ENCODE measurements around the gene COL12A1. TPM values are rescaled to one million over a fixed set of nuclear protein-coding genes. Genes with fewer than 3 reads are reported as not detected.

Gene COL12A1
- total RNA-seq, 1 donor from 2014 or later, result 11.3 TPM

DNA sequence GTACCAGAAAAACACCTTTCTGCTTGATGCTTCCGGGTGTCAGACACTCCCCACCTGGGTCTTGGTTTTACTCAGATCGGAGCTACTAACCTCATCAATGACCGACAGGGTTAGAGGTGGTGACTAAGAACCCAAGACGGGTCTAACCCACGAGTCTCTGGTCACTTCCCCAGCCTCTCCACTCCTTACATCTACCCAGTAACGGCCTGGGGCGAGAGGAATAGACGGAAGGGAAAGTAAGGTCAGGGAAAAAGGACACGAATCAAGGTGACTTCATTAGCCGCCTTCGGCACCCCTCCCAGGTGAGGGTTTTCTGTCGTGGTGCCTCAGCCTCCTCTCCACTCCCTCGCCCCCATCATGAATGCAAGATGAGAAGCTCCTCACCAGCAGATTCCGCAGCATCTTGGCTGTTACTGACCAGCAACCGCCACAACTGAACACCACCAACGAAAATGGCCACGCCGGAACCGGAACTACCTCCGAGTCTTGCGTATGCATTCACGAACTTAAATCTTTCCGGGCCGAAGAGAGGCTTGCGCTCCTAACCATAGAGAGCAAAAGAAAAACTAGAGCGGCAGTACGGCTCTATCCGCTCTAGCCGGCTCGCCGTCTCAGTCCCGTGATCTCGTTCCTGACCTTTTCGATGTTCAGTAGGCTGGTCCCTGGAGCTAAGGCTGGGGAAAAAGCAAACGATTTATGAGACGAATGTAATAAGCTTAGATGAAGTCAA, 37.6 kb upstream of the COL12A1 start, which contains the start of gene COX7A2:
Gene COX7A2 (minus strand): TSS at position 469 of the 730 bp plus-strand sequence. CDS start 67 bp downstream, at position 402.
- DNase-seq (ENCODE audit: low read depth) (peak; percentile 95), FAIRE-seq (peak; percentile 99)
- TF ChIP-seq, protein P1, sequence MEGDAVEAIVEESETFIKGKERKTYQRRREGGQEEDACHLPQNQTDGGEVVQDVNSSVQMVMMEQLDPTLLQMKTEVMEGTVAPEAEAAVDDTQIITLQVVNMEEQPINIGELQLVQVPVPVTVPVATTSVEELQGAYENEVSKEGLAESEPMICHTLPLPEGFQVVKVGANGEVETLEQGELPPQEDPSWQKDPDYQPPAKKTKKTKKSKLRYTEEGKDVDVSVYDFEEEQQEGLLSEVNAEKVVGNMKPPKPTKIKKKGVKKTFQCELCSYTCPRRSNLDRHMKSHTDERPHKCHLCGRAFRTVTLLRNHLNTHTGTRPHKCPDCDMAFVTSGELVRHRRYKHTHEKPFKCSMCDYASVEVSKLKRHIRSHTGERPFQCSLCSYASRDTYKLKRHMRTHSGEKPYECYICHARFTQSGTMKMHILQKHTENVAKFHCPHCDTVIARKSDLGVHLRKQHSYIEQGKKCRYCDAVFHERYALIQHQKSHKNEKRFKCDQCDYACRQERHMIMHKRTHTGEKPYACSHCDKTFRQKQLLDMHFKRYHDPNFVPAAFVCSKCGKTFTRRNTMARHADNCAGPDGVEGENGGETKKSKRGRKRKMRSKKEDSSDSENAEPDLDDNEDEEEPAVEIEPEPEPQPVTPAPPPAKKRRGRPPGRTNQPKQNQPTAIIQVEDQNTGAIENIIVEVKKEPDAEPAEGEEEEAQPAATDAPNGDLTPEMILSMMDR (IDR thresholded peaks at IDR 0.05; ENCODE audit: insufficient read depth, low read length, severe bottlenecking), result no peak
- Histone ChIP-seq H3K4me3 (ENCODE audit: low read depth, low read length) (peak within 1 kb of the TSS; percentile 56), H3K36me3 (ENCODE audit: control insufficient read depth, insufficient read depth, low read length) (peaks cover 7% of the 10 kb centered on the region), H3K27me3 (ENCODE audit: control insufficient read depth, insufficient read depth, low read length) (no peaks in the 10 kb centered on the region)

- DNase-seq (ENCODE audit: low read depth), result no peak
- no peaks in the 10 kb centered on the region for H3K27me3 ChIP-seq (ENCODE audit: control insufficient read depth, insufficient read depth, low read length)
- TF ChIP-seq, protein P1 (IDR thresholded peaks at IDR 0.05; ENCODE audit: insufficient read depth, low read length, severe bottlenecking), result no peak
- no peak overlapping the region for H3K4me3 ChIP-seq (ENCODE audit: low read depth, low read length)
- FAIRE-seq, result no peak
- H3K36me3 ChIP-seq (ENCODE audit: control insufficient read depth, insufficient read depth, low read length), result peaks cover 10% of the 10 kb centered on the region
Observed at GRCh38 chr6:75236630-75237029, 30.8 kb upstream of the COL12A1 start.

- no peak for DNase-seq (ENCODE audit: low read depth)
- Histone ChIP-seq H3K4me3 (ENCODE audit: low read depth, low read length) (no peak overlapping the region), H3K36me3 (ENCODE audit: control insufficient read depth, insufficient read depth, low read length) (peaks cover 8% of the 10 kb centered on the region), H3K27me3 (ENCODE audit: control insufficient read depth, insufficient read depth, low read length) (no peaks in the 10 kb centered on the region)
- FAIRE-seq, result no peak
- TF ChIP-seq, protein P1 (IDR thresholded peaks at IDR 0.05; ENCODE audit: insufficient read depth, low read length, severe bottlenecking), result no peak
Observed at GRCh38 chr6:75235271-75235670, 29.4 kb upstream of the COL12A1 start.

- no peaks in the 10 kb centered on the region for H3K27me3 ChIP-seq (ENCODE audit: control insufficient read depth, insufficient read depth, low read length)
- no peak overlapping the region for H3K4me3 ChIP-seq (ENCODE audit: low read depth, low read length)
- TF ChIP-seq, protein P1 (IDR thresholded peaks at IDR 0.05; ENCODE audit: insufficient read depth, low read length, severe bottlenecking), result no peak
- FAIRE-seq (peak; percentile 28), DNase-seq (ENCODE audit: low read depth) (no peak)
- peaks cover 6% of the 10 kb centered on the region for H3K36me3 ChIP-seq (ENCODE audit: control insufficient read depth, insufficient read depth, low read length)
Observed at GRCh38 chr6:75234126-75234865, 28.4 kb upstream of the COL12A1 start.

GRCh38 chr6:75233092-75233615, 27.3 kb upstream of the COL12A1 start:
- Histone ChIP-seq H3K36me3 (ENCODE audit: control insufficient read depth, insufficient read depth, low read length) (peaks cover 3% of the 10 kb centered on the region), H3K27me3 (ENCODE audit: control insufficient read depth, insufficient read depth, low read length) (no peaks in the 10 kb centered on the region), H3K4me3 (ENCODE audit: low read depth, low read length) (no peak overlapping the region)
- no peak for FAIRE-seq
- DNase-seq (ENCODE audit: low read depth), result no peak
- TF ChIP-seq, protein P1 (IDR thresholded peaks at IDR 0.05; ENCODE audit: insufficient read depth, low read length, severe bottlenecking), result no peak
